Neural progenitor cell (in vitro differentiated cells): Measurements from ENCODE around the gene SMPD1.

ENCODE experiments used
- EZH2 ChIP-seq: fragments of 200-600 bp; sonication (generic); IDR thresholded peaks from 2 replicates; pipeline ENCODE4 v1.6.1; 2017; ENCODE audit warnings: antibody characterized with exemption, mild to moderate bottlenecking, moderate library complexity
- EZH2phosphoT487 ChIP-seq: fragments of 200-600 bp; sonication (generic); IDR thresholded peaks from 2 replicates; pipeline ENCODE4 v1.6.1; 2017; ENCODE audit warnings: antibody characterized with exemption
- TF ChIP-seq, protein P1 (sequence below): fragments of 200-600 bp; sonication (generic); IDR thresholded peaks from 2 replicates; pipeline ENCODE4 v1.5.1; 2017; ENCODE audit warnings: antibody characterized with exemption, mild to moderate bottlenecking

DNA sequence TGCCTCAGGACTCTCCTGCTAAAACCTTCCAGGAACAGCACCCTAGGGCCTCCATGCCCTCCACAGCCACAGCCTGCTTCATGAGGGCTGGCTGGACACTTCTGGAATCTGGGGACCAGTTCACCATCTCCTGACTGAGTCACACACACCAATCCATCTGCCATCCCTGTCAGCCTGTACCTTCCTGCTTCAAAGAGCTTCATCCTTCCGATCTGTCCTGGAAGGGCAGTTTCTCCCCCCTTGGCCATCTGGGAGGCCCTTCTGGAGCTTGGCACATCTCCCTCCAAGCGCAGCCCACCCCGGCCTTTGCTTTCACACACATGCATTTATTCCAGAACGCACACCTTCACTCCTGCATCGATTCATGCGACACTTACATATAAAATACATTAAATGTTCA, 15.6 kb downstream of the SMPD1 start:
- TF ChIP-seq, protein P1, sequence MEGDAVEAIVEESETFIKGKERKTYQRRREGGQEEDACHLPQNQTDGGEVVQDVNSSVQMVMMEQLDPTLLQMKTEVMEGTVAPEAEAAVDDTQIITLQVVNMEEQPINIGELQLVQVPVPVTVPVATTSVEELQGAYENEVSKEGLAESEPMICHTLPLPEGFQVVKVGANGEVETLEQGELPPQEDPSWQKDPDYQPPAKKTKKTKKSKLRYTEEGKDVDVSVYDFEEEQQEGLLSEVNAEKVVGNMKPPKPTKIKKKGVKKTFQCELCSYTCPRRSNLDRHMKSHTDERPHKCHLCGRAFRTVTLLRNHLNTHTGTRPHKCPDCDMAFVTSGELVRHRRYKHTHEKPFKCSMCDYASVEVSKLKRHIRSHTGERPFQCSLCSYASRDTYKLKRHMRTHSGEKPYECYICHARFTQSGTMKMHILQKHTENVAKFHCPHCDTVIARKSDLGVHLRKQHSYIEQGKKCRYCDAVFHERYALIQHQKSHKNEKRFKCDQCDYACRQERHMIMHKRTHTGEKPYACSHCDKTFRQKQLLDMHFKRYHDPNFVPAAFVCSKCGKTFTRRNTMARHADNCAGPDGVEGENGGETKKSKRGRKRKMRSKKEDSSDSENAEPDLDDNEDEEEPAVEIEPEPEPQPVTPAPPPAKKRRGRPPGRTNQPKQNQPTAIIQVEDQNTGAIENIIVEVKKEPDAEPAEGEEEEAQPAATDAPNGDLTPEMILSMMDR, result no peak
- TF ChIP-seq EZH2, result no peak
- no peak for TF ChIP-seq EZH2phosphoT487
